K562 (cell line): ENCODE measurements around the gene SYNJ2. TPM values are rescaled to one million over a fixed set of nuclear protein-coding genes. Genes with fewer than 3 reads are reported as not detected.

Source experiments
- GATAD2B ChIP-seq: fragments of 450-650 bp; IDR thresholded peaks from 2 replicates; pipeline ENCODE4 v1.6.1; 2017; ENCODE audit warnings: mild to moderate bottlenecking, borderline replicate concordance
- ZBED1 ChIP-seq: IDR thresholded peaks from 2 replicates; pipeline ENCODE4 v1.6.1; 2014
- ZBTB7A ChIP-seq: IDR thresholded peaks from 2 replicates; pipeline ENCODE4 v1.6.1; 2011; ENCODE audit warnings: low read depth, mild to moderate bottlenecking, low read length, moderate library complexity, borderline replicate concordance; ENCODE audit not compliant: control insufficient read depth
- ZKSCAN8 ChIP-seq: fragments of 200-800 bp; sonication (Bioruptor generic); IDR thresholded peaks from 2 replicates; pipeline ENCODE4 v1.6.1; 2016; ENCODE audit warnings: missing genetic modification characterization, missing compliant biosample characterization
- ZNF12 ChIP-seq: sonication (generic); formaldehyde crosslinking; IDR thresholded peaks from 2 replicates; pipeline ENCODE4 v1.4.0; 2020; ENCODE audit warnings: mild to moderate bottlenecking, missing genetic modification reagents
- polyA plus RNA-seq, 8 experiments: library from polyadenylated mRNA; depleted of rRNA in 4 of 8; stranded (reverse) in 5 of 8; unstranded in 3 of 8; fragments of >200 nt; fragmentation: Nextera tagmentation in 2 of 8; fragmentation: Illumina TruSeq in 1 of 8; extraction: Ambion mirVana in 2 of 8; extraction: Trizol in 1 of 8; gene quantifications; 2 replicates each; pipeline versions ENCODE4 v1.2.1 to v1.2.3, GENCODE V29; 2011 to 2014; ENCODE audit warnings: inconsistent platforms in 1 of 8, missing spikeins in 1 of 8
- total RNA-seq, 7 experiments: library from RNA; depleted of rRNA in 6 of 7; stranded (reverse); fragments of >200 nt in 6 of 7; fragmentation: Illumina TruSeq in 2 of 7; extraction: Trizol in 2 of 7; gene quantifications; 2 replicates each; pipeline versions ENCODE4 v1.2.1 to v1.2.3, GENCODE V29; 2011 to 2021; ENCODE audit warnings: low replicate concordance in 1 of 7
- TF ChIP-seq, protein P1 (sequence below), 2 experiments: fragments of 450-650 bp; IDR thresholded peaks; 2 replicates each; pipeline ENCODE4 v1.6.1; 2016; ENCODE audit warnings: mild to moderate bottlenecking in 2 of 2, borderline replicate concordance in 1 of 2, low read depth in 1 of 2, moderate library complexity in 1 of 2
- TF ChIP-seq, protein P2 (sequence below): fragments of 450-650 bp; IDR thresholded peaks from 2 replicates; pipeline ENCODE4 v1.6.1; 2017; ENCODE audit warnings: antibody characterized with exemption
- TF ChIP-seq, protein P3 (sequence below): fragments of 450-650 bp; formaldehyde crosslinking; IDR thresholded peaks from 2 replicates; pipeline ENCODE4 v1.4.0; 2022; ENCODE audit warnings: missing genetic modification characterization
- TF ChIP-seq, protein P4 (sequence below): sonication (generic); formaldehyde crosslinking; IDR thresholded peaks from 2 replicates; pipeline ENCODE4 v1.8.0; 2022; ENCODE audit warnings: mild to moderate bottlenecking, low read depth, missing genetic modification reagents
- TF ChIP-seq, protein P5 (sequence below): sonication (generic); formaldehyde crosslinking; IDR thresholded peaks from 2 replicates; pipeline ENCODE4 v1.9.0; 2022; ENCODE audit warnings: mild to moderate bottlenecking, missing genetic modification reagents
- TF ChIP-seq, protein P6 (sequence below): sonication (generic); formaldehyde crosslinking; IDR thresholded peaks from 2 replicates; pipeline ENCODE4 v1.8.1; 2023; ENCODE audit warnings: mild to moderate bottlenecking, missing genetic modification reagents
- TF ChIP-seq, protein P7 (sequence below): fragments of 250-450 bp; sonication (Bioruptor Pico); IDR thresholded peaks from 2 replicates; pipeline ENCODE4 v1.8.0; 2022; ENCODE audit warnings: moderate library complexity, mild to moderate bottlenecking, inconsistent platforms

Gene SYNJ2
- total and polyA plus RNA-seq, 9 of the 15 experiments (the other 6 are each of a cell fraction or from before 2014, with no cell fraction given): 3.0 to 27.7 (median 17.8) TPM

DNA sequence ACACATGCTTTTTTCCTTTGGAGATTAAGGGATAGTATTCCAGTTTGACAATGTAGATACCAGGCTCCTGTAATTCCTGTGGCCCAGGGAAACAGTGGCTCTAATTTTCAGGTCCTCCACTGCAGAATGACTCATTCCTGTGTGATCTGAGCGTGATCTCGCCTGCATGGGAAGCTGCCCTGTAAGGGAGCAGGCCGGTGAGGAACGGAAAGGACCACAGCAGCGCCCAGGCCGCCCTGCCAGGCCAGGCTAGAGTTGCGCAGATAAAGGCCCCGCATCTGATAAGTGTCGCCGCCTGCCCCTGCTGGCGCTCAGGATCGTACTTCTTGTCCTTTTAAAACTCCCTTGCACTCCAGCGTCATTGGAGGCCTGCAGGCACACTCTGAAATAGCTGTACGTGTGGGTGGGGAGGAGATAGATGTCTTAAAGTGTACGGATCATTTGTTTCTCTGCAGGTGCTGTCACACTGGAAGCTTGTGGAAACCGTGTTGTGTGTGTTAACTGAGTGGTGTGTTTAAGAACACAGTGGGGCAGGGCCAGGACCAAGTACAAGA, 60.7 kb downstream of the SYNJ2 start (continued):
- TF ChIP-seq, protein P1, sequence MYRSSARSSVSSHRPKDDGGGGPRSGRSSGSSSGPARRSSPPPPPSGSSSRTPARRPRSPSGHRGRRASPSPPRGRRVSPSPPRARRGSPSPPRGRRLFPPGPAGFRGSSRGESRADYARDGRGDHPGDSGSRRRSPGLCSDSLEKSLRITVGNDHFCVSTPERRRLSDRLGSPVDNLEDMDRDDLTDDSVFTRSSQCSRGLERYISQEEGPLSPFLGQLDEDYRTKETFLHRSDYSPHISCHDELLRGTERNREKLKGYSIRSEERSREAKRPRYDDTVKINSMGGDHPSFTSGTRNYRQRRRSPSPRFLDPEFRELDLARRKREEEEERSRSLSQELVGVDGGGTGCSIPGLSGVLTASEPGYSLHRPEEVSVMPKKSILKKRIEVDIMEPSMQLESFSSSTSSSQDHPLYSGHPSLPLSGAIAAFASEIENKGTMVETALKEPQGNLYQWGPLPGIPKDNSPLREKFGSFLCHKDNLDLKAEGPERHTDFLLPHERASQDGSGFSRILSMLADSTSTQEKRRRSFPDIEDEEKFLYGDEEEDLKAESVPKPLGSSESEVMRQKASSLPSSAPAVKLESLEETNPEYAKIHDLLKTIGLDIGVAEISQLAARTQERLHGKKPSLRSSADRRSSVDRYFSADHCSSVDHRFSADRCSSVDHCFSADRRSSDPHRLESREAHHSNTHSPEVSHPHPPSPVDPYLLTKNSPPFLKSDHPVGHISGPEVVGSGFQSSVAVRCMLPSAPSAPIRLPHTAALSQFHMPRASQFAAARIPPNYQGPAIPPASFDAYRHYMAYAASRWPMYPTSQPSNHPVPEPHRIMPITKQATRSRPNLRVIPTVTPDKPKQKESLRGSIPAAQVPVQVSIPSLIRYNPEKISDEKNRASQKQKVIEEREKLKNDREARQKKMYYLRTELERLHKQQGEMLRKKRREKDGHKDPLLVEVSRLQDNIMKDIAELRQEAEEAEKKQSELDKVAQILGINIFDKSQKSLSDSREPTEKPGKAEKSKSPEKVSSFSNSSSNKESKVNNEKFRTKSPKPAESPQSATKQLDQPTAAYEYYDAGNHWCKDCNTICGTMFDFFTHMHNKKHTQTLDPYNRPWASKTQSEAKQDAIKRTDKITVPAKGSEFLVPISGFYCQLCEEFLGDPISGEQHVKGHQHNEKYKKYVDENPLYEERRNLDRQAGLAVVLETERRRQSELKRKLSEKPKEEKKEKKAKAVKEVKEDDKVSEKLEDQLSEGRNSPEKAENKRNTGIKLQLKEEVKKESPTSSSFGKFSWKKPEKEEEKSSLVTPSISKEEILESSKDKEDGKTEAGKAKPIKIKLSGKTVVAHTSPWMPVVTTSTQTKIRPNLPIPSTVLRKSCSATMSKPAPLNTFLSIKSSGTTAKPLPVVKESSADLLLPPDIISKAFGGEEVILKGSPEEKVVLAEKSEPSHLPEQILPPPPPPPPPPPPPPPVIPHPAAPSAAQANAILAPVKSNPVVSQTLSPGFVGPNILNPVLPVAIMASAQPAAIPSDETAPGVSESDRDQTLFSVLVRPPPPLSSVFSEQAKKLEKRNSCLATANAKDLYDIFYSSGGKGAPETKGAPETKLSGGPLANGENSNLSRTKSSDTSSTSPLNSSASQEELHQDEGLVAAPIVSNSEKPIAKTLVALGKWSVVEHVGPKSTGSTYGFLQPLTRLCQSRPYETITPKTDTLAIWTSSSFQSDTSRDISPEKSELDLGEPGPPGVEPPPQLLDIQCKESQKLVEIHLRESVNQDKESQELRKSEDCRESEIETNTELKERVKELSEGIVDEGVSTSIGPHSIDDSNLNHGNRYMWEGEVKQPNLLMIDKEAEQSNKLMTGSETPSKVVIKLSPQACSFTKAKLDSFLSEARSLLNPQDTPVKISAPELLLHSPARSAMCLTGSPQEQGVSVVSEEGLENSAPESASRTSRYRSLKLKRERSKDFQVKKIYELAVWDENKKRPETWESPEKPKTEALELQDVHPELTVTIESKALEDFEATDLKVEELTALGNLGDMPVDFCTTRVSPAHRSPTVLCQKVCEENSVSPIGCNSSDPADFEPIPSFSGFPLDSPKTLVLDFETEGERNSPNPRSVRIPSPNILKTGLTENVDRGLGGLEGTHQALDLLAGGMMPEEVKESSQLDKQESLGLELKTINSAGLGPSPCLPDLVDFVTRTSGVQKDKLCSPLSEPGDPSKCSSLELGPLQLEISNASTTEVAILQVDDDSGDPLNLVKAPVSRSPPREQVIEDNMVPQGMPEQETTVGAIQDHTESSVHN (IDR thresholded peaks at IDR 0.05; ENCODE audit: borderline replicate concordance in 1 of 2, low read depth in 1 of 2): no peak
- TF ChIP-seq, protein P2, sequence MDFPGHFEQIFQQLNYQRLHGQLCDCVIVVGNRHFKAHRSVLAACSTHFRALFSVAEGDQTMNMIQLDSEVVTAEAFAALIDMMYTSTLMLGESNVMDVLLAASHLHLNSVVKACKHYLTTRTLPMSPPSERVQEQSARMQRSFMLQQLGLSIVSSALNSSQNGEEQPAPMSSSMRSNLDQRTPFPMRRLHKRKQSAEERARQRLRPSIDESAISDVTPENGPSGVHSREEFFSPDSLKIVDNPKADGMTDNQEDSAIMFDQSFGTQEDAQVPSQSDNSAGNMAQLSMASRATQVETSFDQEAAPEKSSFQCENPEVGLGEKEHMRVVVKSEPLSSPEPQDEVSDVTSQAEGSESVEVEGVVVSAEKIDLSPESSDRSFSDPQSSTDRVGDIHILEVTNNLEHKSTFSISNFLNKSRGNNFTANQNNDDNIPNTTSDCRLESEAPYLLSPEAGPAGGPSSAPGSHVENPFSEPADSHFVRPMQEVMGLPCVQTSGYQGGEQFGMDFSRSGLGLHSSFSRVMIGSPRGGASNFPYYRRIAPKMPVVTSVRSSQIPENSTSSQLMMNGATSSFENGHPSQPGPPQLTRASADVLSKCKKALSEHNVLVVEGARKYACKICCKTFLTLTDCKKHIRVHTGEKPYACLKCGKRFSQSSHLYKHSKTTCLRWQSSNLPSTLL: no peak
- no peak for TF ChIP-seq ZBTB7A
- TF ChIP-seq, protein P3, sequence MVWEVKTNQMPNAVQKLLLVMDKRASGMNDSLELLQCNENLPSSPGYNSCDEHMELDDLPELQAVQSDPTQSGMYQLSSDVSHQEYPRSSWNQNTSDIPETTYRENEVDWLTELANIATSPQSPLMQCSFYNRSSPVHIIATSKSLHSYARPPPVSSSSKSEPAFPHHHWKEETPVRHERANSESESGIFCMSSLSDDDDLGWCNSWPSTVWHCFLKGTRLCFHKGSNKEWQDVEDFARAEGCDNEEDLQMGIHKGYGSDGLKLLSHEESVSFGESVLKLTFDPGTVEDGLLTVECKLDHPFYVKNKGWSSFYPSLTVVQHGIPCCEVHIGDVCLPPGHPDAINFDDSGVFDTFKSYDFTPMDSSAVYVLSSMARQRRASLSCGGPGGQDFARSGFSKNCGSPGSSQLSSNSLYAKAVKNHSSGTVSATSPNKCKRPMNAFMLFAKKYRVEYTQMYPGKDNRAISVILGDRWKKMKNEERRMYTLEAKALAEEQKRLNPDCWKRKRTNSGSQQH (CRISPR knock-in tag): 0 out of 2 replicates have a peak, but pooled peaks have one; percentile 63
- TF ChIP-seq, protein P4, sequence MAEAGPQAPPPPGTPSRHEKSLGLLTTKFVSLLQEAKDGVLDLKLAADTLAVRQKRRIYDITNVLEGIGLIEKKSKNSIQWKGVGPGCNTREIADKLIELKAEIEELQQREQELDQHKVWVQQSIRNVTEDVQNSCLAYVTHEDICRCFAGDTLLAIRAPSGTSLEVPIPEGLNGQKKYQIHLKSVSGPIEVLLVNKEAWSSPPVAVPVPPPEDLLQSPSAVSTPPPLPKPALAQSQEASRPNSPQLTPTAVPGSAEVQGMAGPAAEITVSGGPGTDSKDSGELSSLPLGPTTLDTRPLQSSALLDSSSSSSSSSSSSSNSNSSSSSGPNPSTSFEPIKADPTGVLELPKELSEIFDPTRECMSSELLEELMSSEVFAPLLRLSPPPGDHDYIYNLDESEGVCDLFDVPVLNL (CRISPR knock-in tag): no peak
- no peak for TF ChIP-seq ZNF12
- TF ChIP-seq, protein P5, sequence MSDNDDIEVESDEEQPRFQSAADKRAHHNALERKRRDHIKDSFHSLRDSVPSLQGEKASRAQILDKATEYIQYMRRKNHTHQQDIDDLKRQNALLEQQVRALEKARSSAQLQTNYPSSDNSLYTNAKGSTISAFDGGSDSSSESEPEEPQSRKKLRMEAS (CRISPR knock-in tag): peak; percentile 23; the same call in 1 of the 2 replicates
- peak; percentile 84; the same call in 1 of the 2 replicates for TF ChIP-seq GATAD2B
- TF ChIP-seq, protein P6, sequence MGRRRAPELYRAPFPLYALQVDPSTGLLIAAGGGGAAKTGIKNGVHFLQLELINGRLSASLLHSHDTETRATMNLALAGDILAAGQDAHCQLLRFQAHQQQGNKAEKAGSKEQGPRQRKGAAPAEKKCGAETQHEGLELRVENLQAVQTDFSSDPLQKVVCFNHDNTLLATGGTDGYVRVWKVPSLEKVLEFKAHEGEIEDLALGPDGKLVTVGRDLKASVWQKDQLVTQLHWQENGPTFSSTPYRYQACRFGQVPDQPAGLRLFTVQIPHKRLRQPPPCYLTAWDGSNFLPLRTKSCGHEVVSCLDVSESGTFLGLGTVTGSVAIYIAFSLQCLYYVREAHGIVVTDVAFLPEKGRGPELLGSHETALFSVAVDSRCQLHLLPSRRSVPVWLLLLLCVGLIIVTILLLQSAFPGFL (CRISPR knock-in tag): no peak
- no peak for TF ChIP-seq ZBED1
- TF ChIP-seq, protein P7, sequence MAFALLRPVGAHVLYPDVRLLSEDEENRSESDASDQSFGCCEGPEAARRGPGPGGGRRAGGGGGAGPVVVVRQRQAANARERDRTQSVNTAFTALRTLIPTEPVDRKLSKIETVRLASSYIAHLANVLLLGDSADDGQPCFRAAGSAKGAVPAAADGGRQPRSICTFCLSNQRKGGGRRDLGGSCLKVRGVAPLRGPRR (CRISPR knock-in tag): no peak
- peak; percentile 43; the same call in 1 of the 2 replicates for TF ChIP-seq ZKSCAN8 (CRISPR knock-in tag)
